GM21619 (cell line): ENCODE results near the gene TAF11L12.
"Not testable (repeated sequence)": the region's sequence is repeated elsewhere in the genome, so short reads cannot be mapped to it uniquely, and the experiment has no call there.

Source experiments
- ATAC-seq: cut with Tn5 transposase; IDR thresholded peaks from one replicate; pipeline ENCODE4 v1.9.1; 2021; ENCODE audit not compliant: unreplicated experiment

The TAF11L12 gene

GRCh38 chr5:17610092-17610491, at the start of gene TAF11L12:
Gene TAF11L12, plus strand, starts transcription at chr5:17610392.
- ATAC-seq: not testable (repeated sequence)

- not testable (repeated sequence) for ATAC-seq
Observed at GRCh38 chr5:17585658-17586057, 24.5 kb upstream of the TAF11L12 start, which contains the start of gene TAF11L7. Gene TAF11L7, minus strand, starts transcription at chr5:17585758.

- not testable (repeated sequence) for ATAC-seq
Observed at GRCh38 chr5:17590860-17591259, 19.3 kb upstream of the TAF11L12 start, which contains the start of gene TAF11L8. Gene TAF11L8, minus strand, starts transcription at chr5:17590960.

- ATAC-seq: not testable (repeated sequence)
Observed at GRCh38 chr5:17594255-17594654, 15.9 kb upstream of the TAF11L12 start, which contains the start of gene TAF11L9. Gene TAF11L9, minus strand, starts transcription at chr5:17594394.

GRCh38 chr5:17597728-17598127, 12.5 kb upstream of the TAF11L12 start, which contains the start of gene TAF11L10:
Gene TAF11L10, minus strand, starts transcription at chr5:17597828.
- not testable (repeated sequence) for ATAC-seq

GRCh38 chr5:17603880-17604279, 6.3 kb upstream of the TAF11L12 start, which contains the start of gene TAF11L11:
Gene TAF11L11, plus strand, starts transcription at chr5:17604183.
- ATAC-seq: not testable (repeated sequence)

GRCh38 chr5:17604951-17605350, 5.2 kb upstream of the TAF11L12 start:
- no peak for ATAC-seq

- not testable (repeated sequence) for ATAC-seq
Observed at GRCh38 chr5:17607461-17607860, 2.7 kb upstream of the TAF11L12 start.

GRCh38 chr5:17614872-17615605, 4.8 kb downstream of the TAF11L12 start:
- ATAC-seq: no peak

GRCh38 chr5:17619354-17619753, 9.2 kb downstream of the TAF11L12 start:
- ATAC-seq: no peak

GRCh38 chr5:17620627-17621026, 10.4 kb downstream of the TAF11L12 start:
- ATAC-seq: no peak

GRCh38 chr5:17625686-17626085, 15.5 kb downstream of the TAF11L12 start:
- no peak for ATAC-seq

GRCh38 chr5:17631788-17632187, 21.6 kb downstream of the TAF11L12 start, which contains the start of gene TAF11L13:
Gene TAF11L13, plus strand, starts transcription at chr5:17632088.
- not testable (repeated sequence) for ATAC-seq

- ATAC-seq: no peak
Observed at GRCh38 chr5:17634160-17634559, 24.0 kb downstream of the TAF11L12 start, which contains the start of gene TAF11L14. Gene TAF11L14, plus strand, starts transcription at chr5:17634460.

- ATAC-seq: not testable (repeated sequence)
Observed at GRCh38 chr5:17649232-17649631, 39.0 kb downstream of the TAF11L12 start.

GRCh38 chr5:17655201-17655759, 45.1 kb downstream of the TAF11L12 start:
- ATAC-seq: not testable (repeated sequence)

- no peak for ATAC-seq
Observed at GRCh38 chr5:17655921-17656320, 45.7 kb downstream of the TAF11L12 start.
